ENCODE measurements around the gene RFX7.

DNA sequence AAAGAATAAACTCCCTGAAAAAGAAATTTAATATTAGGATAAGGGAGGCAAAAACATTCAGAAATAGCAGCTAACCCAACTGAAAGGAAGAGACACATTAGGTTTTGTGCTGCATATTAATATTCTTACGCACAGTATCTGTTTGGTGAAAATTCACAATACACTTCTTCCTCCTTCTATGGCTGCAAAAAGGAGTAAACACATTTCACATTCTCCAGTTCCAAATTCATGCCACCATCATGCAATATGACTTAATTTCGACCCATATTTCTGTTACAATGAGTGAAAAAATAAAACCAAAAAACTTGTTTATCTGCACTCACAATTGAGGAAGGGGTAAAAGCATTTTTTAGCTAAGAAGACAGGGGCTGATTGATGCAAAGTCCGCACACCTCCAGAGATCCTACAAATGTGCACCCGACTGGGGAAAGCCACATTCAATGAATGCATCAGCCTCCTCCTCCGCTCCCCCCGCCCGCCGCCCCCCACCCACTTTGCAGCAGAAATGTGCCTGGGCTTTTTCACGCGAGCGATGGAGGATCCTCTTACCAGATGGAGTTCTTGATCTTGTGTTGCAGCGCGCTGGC lies 1.0 kb downstream of the RFX7 start:
- no peak for TF ChIP-seq EZH2 (IDR thresholded peaks at IDR 0.05; ENCODE audit: borderline replicate concordance, low read length)
- TF ChIP-seq, protein P1, sequence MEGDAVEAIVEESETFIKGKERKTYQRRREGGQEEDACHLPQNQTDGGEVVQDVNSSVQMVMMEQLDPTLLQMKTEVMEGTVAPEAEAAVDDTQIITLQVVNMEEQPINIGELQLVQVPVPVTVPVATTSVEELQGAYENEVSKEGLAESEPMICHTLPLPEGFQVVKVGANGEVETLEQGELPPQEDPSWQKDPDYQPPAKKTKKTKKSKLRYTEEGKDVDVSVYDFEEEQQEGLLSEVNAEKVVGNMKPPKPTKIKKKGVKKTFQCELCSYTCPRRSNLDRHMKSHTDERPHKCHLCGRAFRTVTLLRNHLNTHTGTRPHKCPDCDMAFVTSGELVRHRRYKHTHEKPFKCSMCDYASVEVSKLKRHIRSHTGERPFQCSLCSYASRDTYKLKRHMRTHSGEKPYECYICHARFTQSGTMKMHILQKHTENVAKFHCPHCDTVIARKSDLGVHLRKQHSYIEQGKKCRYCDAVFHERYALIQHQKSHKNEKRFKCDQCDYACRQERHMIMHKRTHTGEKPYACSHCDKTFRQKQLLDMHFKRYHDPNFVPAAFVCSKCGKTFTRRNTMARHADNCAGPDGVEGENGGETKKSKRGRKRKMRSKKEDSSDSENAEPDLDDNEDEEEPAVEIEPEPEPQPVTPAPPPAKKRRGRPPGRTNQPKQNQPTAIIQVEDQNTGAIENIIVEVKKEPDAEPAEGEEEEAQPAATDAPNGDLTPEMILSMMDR (IDR thresholded peaks at IDR 0.05; ENCODE audit: low read length), result no peak
